ENCODE measurements around the gene CENPL. TPM values are rescaled to one million over a fixed set of nuclear protein-coding genes. Genes with fewer than 3 reads are reported as not detected.

Gene CENPL
- total and polyA plus RNA-seq, 10 of the 15 experiments (the other 5 are each of a cell fraction or from before 2014, with no cell fraction given) = 14.9 to 32.1 (median 24.5) TPM

GRCh38 chr1:173768827-173769226 is 55.9 kb downstream of the CENPL start:
- ChIA-PET RAD21 (ENCODE audit: unreplicated experiment) (no interaction called here), POLR2A (no interaction called here), SMC1A (ENCODE audit: uncharacterized antibody, unreplicated experiment) (no interaction called here), CTCF (no interaction called here)
- intact Hi-C loops (cut with micrococcal nuclease; ENCODE audit: unreplicated experiment) = no loop called here
- Histone ChIP-seq H3K4me2 (ENCODE audit: control insufficient read depth, insufficient read depth) (no peak overlapping the region), H2AFZ (ENCODE audit: control insufficient read depth, low read depth, low read length) (no peak overlapping the region), H3K36me3 (ENCODE audit: control insufficient read depth in 2 of 2, insufficient read depth in 2 of 2, low read length in 1 of 2) (no peaks in the 10 kb centered on the region), H3K27me3 (replicated peaks in 1 of 2; ENCODE audit: control insufficient read depth in 2 of 2, insufficient read depth in 2 of 2, low read length in 1 of 2) (no peaks in the 10 kb centered on the region), H3K27ac (ENCODE audit: control insufficient read depth, insufficient read depth) (no peak overlapping the region), H3K4me1 (ENCODE audit: control insufficient read depth, insufficient read depth, low read length) (no peaks in the 10 kb centered on the region), H3K79me2 (ENCODE audit: control insufficient read depth, insufficient read depth, low read length) (no peaks in the 10 kb centered on the region), H4K20me1 (ENCODE audit: control insufficient read depth, insufficient read depth) (no peaks in the 10 kb centered on the region), H3K9me3 (replicated peaks; ENCODE audit: control insufficient read depth, insufficient read depth, low read length) (no peaks in the 10 kb centered on the region), H3K9ac (ENCODE audit: control insufficient read depth, insufficient read depth, low read length) (no peak overlapping the region), H3K4me3 (no peak overlapping the region)
- TF ChIP-seq ESRRA (IDR thresholded peaks at IDR 0.05; ENCODE audit: low read length) (no peak), E2F4 (IDR thresholded peaks at IDR 0.05; ENCODE audit: low read depth, low read length) (no peak), SUZ12 (IDR thresholded peaks at IDR 0.05; ENCODE audit: unreplicated experiment) (no peak), USF1 (IDR thresholded peaks at IDR 0.05; ENCODE audit: borderline replicate concordance, extremely low read length, insufficient read depth, low read depth, low read length) (no peak), TCF7 (IDR thresholded peaks at IDR 0.05; ENCODE audit: borderline replicate concordance) (no peak), ATF2 (IDR thresholded peaks at IDR 0.05; ENCODE audit: low read length) (no peak)
- ATAC-seq (no peak), DNase-seq (ENCODE audit: low read depth, low spot score) (no peak), FAIRE-seq (no peak)
- in situ Hi-C loops (cut with MboI) = no loop called here
- 76% methylated on average over 3 of the region's 3 CpGs for WGBS (ENCODE audit: insufficient coverage, insufficient replicate concordance, low lambda C conversion rate, missing lambda C conversion rate)
- TSS peak; percentile 26 for BruUV-seq (replicated peaks)

Measured in GM12878 (cell line).